Measurements from ENCODE around the gene NTSR2. TPM values are rescaled to one million over a fixed set of nuclear protein-coding genes. Genes with fewer than 3 reads are reported as not detected.
"Not testable (repeated sequence)": the region's sequence is repeated elsewhere in the genome, so short reads cannot be mapped to it uniquely, and the experiment has no call there.

NTSR2 gene
- total RNA-seq, 6 experiments from 2014 or later = not detected

GRCh38 chr2:11663427-11663826, 6.6 kb downstream of the NTSR2 start:
- no peak overlapping the region for H3K4me3 ChIP-seq
- H3K36me3 ChIP-seq = no peaks in the 10 kb centered on the region
- H3K4me1 ChIP-seq = no peaks in the 10 kb centered on the region
- TF ChIP-seq POLR2A (IDR thresholded peaks at IDR 0.05) = no peak
- TF ChIP-seq CTCF (IDR thresholded peaks at IDR 0.05) = no peak
- no peak overlapping the region for H3K27ac ChIP-seq
- intact Hi-C loops (cut with DNase I) = no loop called here
- WGBS (ENCODE audit: insufficient coverage, low coverage, low lambda C conversion rate, missing lambda C conversion rate) = 61% methylated on average over 2 of the region's 2 CpGs
- DNase-seq (no peak), ATAC-seq (no peak)
- H3K27me3 ChIP-seq = no peaks in the 10 kb centered on the region
- H3K9me3 ChIP-seq = no peaks in the 10 kb centered on the region

- intact Hi-C loops (cut with DNase I) = no loop called here
- Histone ChIP-seq H3K4me1 (no peaks in the 10 kb centered on the region), H3K4me3 (no peak overlapping the region), H3K27ac (no peak overlapping the region), H3K27me3 (no peaks in the 10 kb centered on the region), H3K36me3 (no peaks in the 10 kb centered on the region), H3K9me3 (no peaks in the 10 kb centered on the region)
- no peak for DNase-seq
- TF ChIP-seq CTCF (IDR thresholded peaks at IDR 0.05) (no peak), POLR2A (IDR thresholded peaks at IDR 0.05) (no peak)
- ATAC-seq = no peak
Observed at GRCh38 chr2:11662882-11663281, 7.1 kb downstream of the NTSR2 start.

- no peaks in the 10 kb centered on the region for H3K4me1 ChIP-seq
- TF ChIP-seq POLR2A (IDR thresholded peaks at IDR 0.05) (no peak), CTCF (IDR thresholded peaks at IDR 0.05) (no peak)
- no peaks in the 10 kb centered on the region for H3K9me3 ChIP-seq
- intact Hi-C loops (cut with DNase I) = no loop called here
- no peaks in the 10 kb centered on the region for H3K27me3 ChIP-seq
- no peak overlapping the region for H3K4me3 ChIP-seq
- WGBS (ENCODE audit: insufficient coverage, low coverage, low lambda C conversion rate, missing lambda C conversion rate) = 65% methylated on average over 7 of the region's 18 CpGs
- H3K27ac ChIP-seq = no peak overlapping the region
- ATAC-seq (no peak), DNase-seq (no peak)
- H3K36me3 ChIP-seq = no peaks in the 10 kb centered on the region
Observed at GRCh38 chr2:11661891-11662435, 8.0 kb downstream of the NTSR2 start.

DNA sequence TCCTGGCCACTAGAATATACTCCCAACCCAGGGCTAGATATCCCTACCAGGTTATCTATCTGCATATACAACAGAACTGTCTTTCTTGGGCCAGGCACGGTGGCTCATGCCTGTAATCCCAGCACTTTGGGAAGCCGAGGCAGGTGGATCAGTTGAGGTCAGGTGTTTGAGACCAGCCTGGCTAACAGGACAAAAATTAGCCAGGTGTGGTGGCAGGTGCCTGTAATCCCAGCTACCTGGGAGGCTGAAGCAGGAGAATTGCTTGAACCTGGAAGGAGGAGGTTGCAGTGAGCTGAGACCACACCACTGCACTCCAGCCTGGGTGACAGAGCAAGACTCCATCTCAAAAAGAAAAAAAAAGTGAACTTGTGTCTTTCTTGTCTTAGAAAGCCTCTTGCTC, 9.6 kb downstream of the NTSR2 start:
- WGBS (ENCODE audit: insufficient coverage, low coverage, low lambda C conversion rate, missing lambda C conversion rate) = no CpG with 5 or more reads among the region's 2 CpGs
- intact Hi-C loops (cut with DNase I); DNase-seq; H3K27ac ChIP-seq; H3K27me3 ChIP-seq; H3K4me1 ChIP-seq; H3K36me3 ChIP-seq; H3K4me3 ChIP-seq; H3K9me3 ChIP-seq; ATAC-seq: not testable (repeated sequence)

DNA sequence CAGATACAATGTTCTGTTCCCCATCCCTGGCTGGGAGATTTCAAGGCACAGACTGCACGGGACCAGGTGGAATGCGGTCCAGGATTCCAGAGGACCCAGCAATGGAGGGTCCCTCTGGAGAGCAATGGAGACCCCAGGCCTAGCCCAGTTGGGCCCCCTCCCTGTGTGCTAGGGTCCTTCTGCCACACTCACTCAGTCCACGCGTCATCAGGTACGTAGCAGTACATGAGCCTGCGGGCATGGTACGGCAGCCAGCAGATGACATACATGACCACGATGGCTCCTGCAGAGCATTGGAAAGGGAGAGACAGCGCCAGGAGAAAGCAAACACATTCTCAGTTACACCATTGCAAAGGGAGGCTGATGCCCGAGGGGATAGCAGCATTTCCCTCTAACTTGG, 10.1 kb downstream of the NTSR2 start:
- intact Hi-C loops (cut with DNase I) = no loop called here
- ATAC-seq (no peak), DNase-seq (no peak)
- Histone ChIP-seq H3K27me3 (no peaks in the 10 kb centered on the region), H3K4me3 (no peak overlapping the region), H3K36me3 (no peaks in the 10 kb centered on the region), H3K27ac (no peak overlapping the region), H3K9me3 (no peaks in the 10 kb centered on the region), H3K4me1 (no peaks in the 10 kb centered on the region)
- WGBS (ENCODE audit: insufficient coverage, low coverage, low lambda C conversion rate, missing lambda C conversion rate) = 100% methylated on average over 2 of the region's 10 CpGs
- TF ChIP-seq CTCF (IDR thresholded peaks at IDR 0.05) (no peak), POLR2A (IDR thresholded peaks at IDR 0.05) (no peak)

Data from right lobe of liver (tissue), 6 donors.